GM18498 (cell line): ENCODE results near the gene ITGA1.
"Not testable (repeated sequence)": the region's sequence is repeated elsewhere in the genome, so short reads cannot be mapped to it uniquely, and the experiment has no call there.

Experiments used
- ATAC-seq: cut with Tn5 transposase; IDR thresholded peaks from one replicate; pipeline ENCODE4 v1.9.1; 2021; ENCODE audit warnings: mild to moderate bottlenecking, moderate library complexity; ENCODE audit not compliant: unreplicated experiment

ITGA1 gene

GRCh38 chr5:52787600-52788504 lies at the start of gene ITGA1, which contains the start of gene PELO:
TSS of gene ITGA1 (plus strand) at chr5:52787916. CDS start at chr5:52788354, 438 bp downstream.
TSS of gene PELO (plus strand) at chr5:52787916. CDS start at chr5:52800395, 12,479 bp downstream.
- peak; percentile 88 for ATAC-seq

GRCh38 chr5:52738095-52738506 lies 49.6 kb upstream of the ITGA1 start:
- ATAC-seq: peak; percentile 62

- no peak for ATAC-seq
These were observed 47.7 kb upstream of the ITGA1 start for GRCh38 chr5:52740007-52740406.

GRCh38 chr5:52743012-52743411 lies 44.7 kb upstream of the ITGA1 start:
- no peak for ATAC-seq

GRCh38 chr5:52743529-52743928 lies 44.2 kb upstream of the ITGA1 start:
- ATAC-seq: no peak

- peak; percentile 84 for ATAC-seq
These were observed 43.7 kb upstream of the ITGA1 start for GRCh38 chr5:52743970-52744369.

GRCh38 chr5:52744867-52745458 lies 42.8 kb upstream of the ITGA1 start:
- not testable (repeated sequence) for ATAC-seq

GRCh38 chr5:52746539-52746938 lies 41.2 kb upstream of the ITGA1 start:
- ATAC-seq: no peak

GRCh38 chr5:52748590-52748989 lies 39.1 kb upstream of the ITGA1 start:
- peak; percentile 70 for ATAC-seq

- no peak for ATAC-seq
These were observed 38.0 kb upstream of the ITGA1 start for GRCh38 chr5:52749666-52750065.

- ATAC-seq: no peak
These were observed 36.6 kb upstream of the ITGA1 start for GRCh38 chr5:52751137-52751536.

GRCh38 chr5:52754051-52754450 lies 33.7 kb upstream of the ITGA1 start:
- ATAC-seq: no peak

GRCh38 chr5:52757527-52757926 lies 30.2 kb upstream of the ITGA1 start:
- no peak for ATAC-seq

- no peak for ATAC-seq
These were observed 29.7 kb upstream of the ITGA1 start for GRCh38 chr5:52758014-52758413.

- no peak for ATAC-seq
These were observed 28.4 kb upstream of the ITGA1 start for GRCh38 chr5:52759331-52759730.

- peak; percentile 74 for ATAC-seq
These were observed 26.9 kb upstream of the ITGA1 start for GRCh38 chr5:52760695-52761366.

GRCh38 chr5:52767217-52767743 lies 20.4 kb upstream of the ITGA1 start:
- no peak for ATAC-seq

- no peak for ATAC-seq
These were observed 19.8 kb upstream of the ITGA1 start for GRCh38 chr5:52767766-52768480.

- no peak for ATAC-seq
These were observed 18.7 kb upstream of the ITGA1 start for GRCh38 chr5:52769061-52769460.

- no peak for ATAC-seq
These were observed 17.3 kb upstream of the ITGA1 start for GRCh38 chr5:52770287-52770939.
